T-helper 2 cell (primary cell): ENCODE results near the gene CACNB4.
A peak's percentile ranks its signal among the peaks of the same experiment; 100 is the strongest.
"Not testable (repeated sequence)": the region's sequence is repeated elsewhere in the genome, so short reads cannot be mapped to it uniquely, and the experiment has no call there.

ENCODE experiments used
- DNase-seq, 5 experiments: peaks; one replicate each; pipeline versions ENCODE4 v3.0.0 to v3.0.0-alpha.2; 2012 to 2022

Gene CACNB4

GRCh38 chr2:151810489-151810888, 288.4 kb downstream of the CACNB4 start:
- no peak for DNase-seq

DNA sequence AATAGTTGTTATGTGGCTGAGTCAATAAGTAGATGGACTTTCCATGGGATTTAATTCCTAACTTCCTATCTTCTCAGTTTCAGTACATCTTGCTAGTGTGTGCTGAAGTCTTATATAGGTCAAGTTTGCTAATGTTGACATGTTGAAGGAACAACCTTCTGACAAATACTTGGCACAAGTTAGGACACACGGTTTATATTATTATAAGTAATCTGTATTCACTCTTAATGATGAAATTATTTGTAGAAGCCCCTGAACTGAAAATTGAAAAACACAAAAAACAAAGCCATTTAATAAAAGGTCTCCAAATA, 289.8 kb downstream of the CACNB4 start:
- no peak for DNase-seq

DNA sequence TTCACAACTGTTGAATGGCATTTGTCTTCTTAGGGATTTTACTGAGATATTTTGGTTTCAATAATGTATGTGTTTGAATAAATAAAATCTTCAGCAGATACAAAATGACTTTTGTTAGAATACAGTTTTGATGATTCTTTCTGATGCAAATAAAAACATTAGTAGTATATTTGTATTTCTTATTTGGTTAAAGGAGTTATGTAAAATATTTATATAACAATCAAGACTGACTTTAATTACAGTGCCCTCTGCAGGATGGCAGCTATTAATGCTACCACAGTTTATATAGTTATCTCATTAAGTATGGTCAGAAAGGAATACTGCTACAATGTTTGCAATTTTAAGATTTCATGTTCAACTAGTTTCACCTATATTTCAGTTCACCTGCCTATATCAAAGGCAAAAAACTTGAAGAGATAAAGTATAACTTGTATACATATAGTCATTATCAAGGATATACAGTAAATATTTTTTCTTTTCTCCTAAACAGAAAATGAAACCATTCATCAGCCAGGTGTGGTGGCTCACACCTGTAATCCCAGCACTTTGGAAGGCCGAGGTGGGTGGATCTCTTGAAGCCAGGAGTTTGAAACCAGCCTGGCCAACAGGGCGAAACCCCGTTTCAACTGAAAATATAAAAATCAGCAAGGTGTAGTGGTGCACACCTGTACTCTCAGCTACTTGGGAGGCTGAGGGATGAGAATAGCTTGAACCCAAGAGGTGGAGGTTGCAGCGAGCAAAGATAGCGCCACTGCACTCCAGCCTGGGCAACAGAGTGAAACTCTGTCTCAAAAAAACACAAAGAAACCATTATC, 290.4 kb downstream of the CACNB4 start:
- peak in 1 of 5 experiments; percentile 22 for DNase-seq

DNA sequence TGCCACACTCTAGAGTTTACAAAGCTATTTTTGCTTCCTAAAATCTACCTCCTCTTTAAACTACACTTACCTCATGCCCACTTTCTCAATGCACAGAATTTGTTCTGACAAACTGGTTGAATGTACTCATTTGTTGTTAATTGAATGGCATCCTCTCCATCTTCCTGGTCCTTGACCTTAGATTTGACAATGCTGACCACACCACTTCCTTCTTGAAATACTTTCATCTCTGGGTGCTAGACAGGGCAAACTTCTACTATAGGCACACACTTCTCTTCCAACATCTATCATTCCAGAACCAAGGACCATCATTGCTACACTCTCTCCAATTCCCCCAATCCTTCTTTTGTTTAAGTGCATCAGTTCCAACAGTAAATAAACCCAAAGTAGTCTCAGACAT, 292.9 kb downstream of the CACNB4 start:
- no peak for DNase-seq

GRCh38 chr2:151805343-151805742, 293.5 kb downstream of the CACNB4 start:
- DNase-seq = no peak

DNA sequence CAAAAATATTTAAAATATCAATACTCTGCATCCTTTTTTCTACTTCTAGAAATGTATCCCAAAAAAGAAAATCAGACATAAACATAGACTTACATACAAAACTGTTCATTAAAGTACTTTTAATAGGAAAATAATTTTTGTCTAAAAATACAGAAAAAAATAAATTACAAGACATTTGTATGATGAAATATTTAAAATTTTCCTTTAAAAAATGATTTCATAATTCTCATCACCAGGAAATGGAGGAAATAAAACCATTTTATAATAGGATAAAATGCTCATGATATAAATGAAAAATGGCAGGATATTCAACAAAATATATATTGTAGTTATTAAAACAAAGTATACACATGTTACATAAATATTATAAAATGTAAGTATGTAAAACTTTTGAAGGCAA, 295.0 kb downstream of the CACNB4 start:
- DNase-seq = no peak

GRCh38 chr2:151802315-151802714, 296.5 kb downstream of the CACNB4 start:
- no peak for DNase-seq

DNA sequence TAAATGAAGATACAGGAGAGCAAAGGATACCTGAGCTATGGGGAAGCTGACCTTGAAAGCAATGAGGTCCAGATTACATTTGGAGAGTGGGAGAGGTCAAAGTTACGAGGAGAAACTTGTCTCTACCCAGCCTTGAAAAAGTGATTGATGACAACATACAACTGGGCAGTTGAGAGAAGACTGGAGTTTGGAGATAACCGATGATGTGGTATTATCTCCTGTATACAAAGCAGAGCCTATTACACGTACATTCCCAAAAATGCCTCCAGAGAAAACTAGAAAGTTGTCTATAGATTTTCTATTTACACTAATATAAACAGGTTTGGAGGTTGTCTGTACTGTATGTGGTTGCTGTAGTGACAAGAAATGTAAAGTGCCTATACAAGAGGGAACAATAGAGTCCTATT, 299.0 kb downstream of the CACNB4 start:
- DNase-seq = no peak

- no peak for DNase-seq
Observed at GRCh38 chr2:151796774-151797173, 302.1 kb downstream of the CACNB4 start.

DNA sequence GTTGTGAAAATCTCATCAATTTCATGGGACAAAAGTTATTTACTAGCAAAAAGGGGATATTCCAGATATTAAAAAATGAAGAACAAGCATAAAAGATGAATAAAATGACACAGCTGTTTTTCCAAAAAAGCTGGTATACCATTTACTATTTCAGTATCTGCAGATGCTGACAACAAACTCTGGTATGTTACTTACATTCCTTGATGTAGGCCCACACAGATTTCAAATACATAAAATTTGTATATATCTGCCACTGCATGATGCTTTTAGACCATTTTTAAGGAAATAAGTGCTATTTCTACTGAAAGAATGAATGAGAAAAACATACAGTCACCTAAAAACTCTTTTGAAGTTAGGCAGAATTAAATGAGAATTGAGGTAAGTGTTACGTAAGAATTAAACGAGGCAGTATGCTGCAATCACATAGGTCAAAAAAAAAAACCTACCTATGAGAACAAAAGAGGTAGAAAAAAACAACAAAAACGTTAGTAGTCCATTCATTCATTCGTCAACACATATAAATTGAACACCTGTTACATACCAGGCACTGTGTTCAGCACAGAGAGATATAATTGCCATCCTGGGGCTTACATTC, 303.1 kb downstream of the CACNB4 start:
- no peak for DNase-seq

GRCh38 chr2:151794422-151794821, 304.4 kb downstream of the CACNB4 start:
- not testable (repeated sequence) for DNase-seq

- no peak for DNase-seq
Observed at GRCh38 chr2:151793123-151793522, 305.7 kb downstream of the CACNB4 start.

- DNase-seq = no peak
Observed at GRCh38 chr2:151792589-151792988, 306.3 kb downstream of the CACNB4 start.

DNA sequence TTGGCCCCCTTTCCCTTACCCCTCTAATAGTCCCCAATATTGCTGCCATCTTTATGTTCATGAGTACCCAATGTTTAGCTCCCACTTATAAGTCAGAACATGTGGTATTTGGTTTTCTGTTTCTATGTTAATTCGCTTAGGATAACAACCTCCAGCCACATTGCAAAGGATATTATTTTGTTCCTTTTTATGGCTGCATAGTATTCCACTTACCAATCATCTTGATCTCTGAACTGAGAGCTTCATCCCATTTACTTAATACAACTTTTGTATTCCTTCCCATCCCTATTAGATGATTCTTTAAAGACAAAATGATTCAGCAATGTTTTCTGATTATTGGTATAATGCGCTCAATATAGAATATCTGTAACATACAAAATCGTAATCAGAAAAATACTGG, 307.3 kb downstream of the CACNB4 start:
- DNase-seq = no peak

DNA sequence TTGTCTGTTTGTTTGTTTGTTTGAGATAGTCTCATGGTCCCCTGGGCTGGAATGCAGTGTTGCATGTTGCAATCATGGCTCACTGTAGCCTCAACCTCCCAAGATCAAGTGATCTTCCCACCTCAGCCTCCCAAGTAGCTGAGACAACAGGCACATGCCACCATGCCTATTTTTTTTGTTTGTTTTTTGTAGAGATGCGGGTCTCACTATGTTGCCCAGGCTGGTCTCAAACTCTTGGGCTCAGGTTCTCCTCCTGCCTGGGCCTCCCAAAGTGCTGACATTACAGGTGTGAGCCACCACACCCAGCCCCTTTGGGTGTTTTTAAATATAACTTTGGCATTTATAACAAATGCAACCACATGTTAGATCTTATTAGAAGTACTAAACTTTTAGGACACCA, 308.2 kb downstream of the CACNB4 start:
- no peak for DNase-seq

- DNase-seq = no peak
Observed at GRCh38 chr2:151789055-151789834, 309.6 kb downstream of the CACNB4 start.

DNA sequence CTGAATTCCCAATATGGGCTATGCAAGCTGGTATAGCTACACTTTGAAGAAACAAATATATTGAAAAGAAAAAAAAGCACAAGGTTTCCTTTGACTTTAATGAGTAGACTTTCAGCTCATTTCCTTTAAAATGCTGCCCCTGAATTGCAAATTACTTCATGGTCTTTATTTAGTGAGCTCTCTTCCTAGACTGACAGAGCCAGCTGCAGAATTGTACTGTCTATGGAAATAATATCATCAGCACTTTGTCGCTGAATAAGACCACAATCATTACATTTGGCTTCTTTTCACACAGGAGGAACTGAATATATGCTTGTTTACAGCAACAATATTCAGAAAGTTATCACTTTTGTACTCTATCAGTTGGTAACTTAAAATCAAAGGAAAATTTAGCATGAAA, 312.4 kb downstream of the CACNB4 start:
- DNase-seq = no peak

DNA sequence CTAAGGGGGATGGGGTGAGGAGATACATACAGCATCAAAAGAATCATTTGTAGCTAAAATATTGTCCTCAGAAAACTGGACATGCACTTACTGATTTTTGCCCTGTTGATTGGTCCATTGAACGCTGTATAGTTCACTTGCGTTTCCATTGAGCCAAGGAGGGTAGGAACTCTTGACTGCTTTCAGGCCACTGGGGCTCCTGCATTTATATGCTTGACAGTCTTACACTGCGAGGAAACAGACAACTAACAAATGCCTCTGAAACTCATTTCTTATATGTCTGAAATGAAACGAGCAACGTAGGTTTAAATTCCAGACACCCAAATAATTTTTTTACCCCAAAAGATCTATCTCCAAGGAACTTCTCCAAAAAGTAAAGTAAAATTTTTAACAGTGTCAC, 312.8 kb downstream of the CACNB4 start:
- DNase-seq = no peak

DNA sequence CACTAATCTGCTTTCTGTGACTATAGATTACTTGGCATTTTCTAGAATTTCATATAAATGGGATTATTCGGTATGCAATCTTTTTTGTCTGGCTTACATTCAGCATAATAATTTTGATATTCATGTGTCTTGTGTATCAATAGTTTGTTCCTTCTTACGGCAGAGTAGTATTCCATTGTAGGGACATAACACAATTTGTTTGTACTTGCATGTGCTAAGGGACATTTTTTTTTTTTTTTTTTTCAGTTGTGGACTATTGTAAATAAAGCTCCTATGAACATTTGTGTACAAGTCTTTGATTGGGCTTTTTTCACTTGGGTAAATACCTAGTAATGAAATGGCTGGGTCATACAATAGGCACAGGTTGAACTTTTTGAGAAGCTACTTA, 315.7 kb downstream of the CACNB4 start:
- DNase-seq = no peak
